ENCODE results near the gene NDFIP1. TPM values are rescaled to one million over a fixed set of nuclear protein-coding genes. Genes with fewer than 3 reads are reported as not detected.
"Not testable (repeated sequence)": the region's sequence is repeated elsewhere in the genome, so short reads cannot be mapped to it uniquely, and the experiment has no call there.

The NDFIP1 gene
- total RNA-seq, 1 donor from 2014 or later = 52.1 TPM

DNA sequence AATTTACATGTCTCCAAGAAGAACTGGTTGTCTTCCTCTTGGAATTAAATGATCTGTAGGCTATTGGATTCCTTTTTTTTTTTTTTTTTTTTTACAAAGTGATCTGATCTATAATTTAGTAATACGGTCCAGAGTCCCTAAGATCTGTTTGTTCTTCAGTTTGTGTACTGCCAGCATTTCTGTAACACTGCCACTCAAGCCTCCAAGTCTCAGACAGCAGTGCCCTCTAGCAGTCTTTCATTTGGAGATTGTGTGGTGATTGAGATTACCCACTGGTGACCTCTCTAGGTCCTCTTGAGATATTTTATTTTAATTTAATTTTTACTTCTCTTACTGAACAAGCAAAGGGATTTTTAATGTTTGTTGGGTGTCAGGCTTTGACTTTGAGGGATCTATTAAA is 40.8 kb downstream of the NDFIP1 start:
- DNase-seq (ENCODE audit: low read depth) = no peak
- TF ChIP-seq, protein P1, sequence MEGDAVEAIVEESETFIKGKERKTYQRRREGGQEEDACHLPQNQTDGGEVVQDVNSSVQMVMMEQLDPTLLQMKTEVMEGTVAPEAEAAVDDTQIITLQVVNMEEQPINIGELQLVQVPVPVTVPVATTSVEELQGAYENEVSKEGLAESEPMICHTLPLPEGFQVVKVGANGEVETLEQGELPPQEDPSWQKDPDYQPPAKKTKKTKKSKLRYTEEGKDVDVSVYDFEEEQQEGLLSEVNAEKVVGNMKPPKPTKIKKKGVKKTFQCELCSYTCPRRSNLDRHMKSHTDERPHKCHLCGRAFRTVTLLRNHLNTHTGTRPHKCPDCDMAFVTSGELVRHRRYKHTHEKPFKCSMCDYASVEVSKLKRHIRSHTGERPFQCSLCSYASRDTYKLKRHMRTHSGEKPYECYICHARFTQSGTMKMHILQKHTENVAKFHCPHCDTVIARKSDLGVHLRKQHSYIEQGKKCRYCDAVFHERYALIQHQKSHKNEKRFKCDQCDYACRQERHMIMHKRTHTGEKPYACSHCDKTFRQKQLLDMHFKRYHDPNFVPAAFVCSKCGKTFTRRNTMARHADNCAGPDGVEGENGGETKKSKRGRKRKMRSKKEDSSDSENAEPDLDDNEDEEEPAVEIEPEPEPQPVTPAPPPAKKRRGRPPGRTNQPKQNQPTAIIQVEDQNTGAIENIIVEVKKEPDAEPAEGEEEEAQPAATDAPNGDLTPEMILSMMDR (IDR thresholded peaks at IDR 0.05; ENCODE audit: insufficient read depth, low read length, poor library complexity, severe bottlenecking) = no peak
- H3K4me3 ChIP-seq (ENCODE audit: low read depth, low read length) = no peak overlapping the region
- no peaks in the 10 kb centered on the region for H3K36me3 ChIP-seq (ENCODE audit: control insufficient read depth, insufficient read depth, low read length)
- no peaks in the 10 kb centered on the region for H3K27me3 ChIP-seq (ENCODE audit: control insufficient read depth, insufficient read depth, low read length)

GRCh38 chr5:142150431-142150830 is 41.9 kb downstream of the NDFIP1 start:
- Histone ChIP-seq H3K27me3 (ENCODE audit: control insufficient read depth, insufficient read depth, low read length) (no peaks in the 10 kb centered on the region), H3K36me3 (ENCODE audit: control insufficient read depth, insufficient read depth, low read length) (no peaks in the 10 kb centered on the region), H3K4me3 (ENCODE audit: low read depth, low read length) (no peak overlapping the region)
- DNase-seq (ENCODE audit: low read depth) = no peak
- TF ChIP-seq, protein P1 (IDR thresholded peaks at IDR 0.05; ENCODE audit: insufficient read depth, low read length, poor library complexity, severe bottlenecking) = no peak

GRCh38 chr5:142151436-142152383 is 43.1 kb downstream of the NDFIP1 start:
- H3K27me3 ChIP-seq (ENCODE audit: control insufficient read depth, insufficient read depth, low read length) = no peaks in the 10 kb centered on the region
- TF ChIP-seq, protein P1 (IDR thresholded peaks at IDR 0.05; ENCODE audit: insufficient read depth, low read length, poor library complexity, severe bottlenecking) = peak; percentile 81
- no peaks in the 10 kb centered on the region for H3K36me3 ChIP-seq (ENCODE audit: control insufficient read depth, insufficient read depth, low read length)
- peak; percentile 23 for DNase-seq (ENCODE audit: low read depth)
- H3K4me3 ChIP-seq (ENCODE audit: low read depth, low read length) = no peak overlapping the region

GRCh38 chr5:142152384-142152732 is 43.8 kb downstream of the NDFIP1 start:
- no peaks in the 10 kb centered on the region for H3K27me3 ChIP-seq (ENCODE audit: control insufficient read depth, insufficient read depth, low read length)
- TF ChIP-seq, protein P1 (IDR thresholded peaks at IDR 0.05; ENCODE audit: insufficient read depth, low read length, poor library complexity, severe bottlenecking) = no peak

DNA sequence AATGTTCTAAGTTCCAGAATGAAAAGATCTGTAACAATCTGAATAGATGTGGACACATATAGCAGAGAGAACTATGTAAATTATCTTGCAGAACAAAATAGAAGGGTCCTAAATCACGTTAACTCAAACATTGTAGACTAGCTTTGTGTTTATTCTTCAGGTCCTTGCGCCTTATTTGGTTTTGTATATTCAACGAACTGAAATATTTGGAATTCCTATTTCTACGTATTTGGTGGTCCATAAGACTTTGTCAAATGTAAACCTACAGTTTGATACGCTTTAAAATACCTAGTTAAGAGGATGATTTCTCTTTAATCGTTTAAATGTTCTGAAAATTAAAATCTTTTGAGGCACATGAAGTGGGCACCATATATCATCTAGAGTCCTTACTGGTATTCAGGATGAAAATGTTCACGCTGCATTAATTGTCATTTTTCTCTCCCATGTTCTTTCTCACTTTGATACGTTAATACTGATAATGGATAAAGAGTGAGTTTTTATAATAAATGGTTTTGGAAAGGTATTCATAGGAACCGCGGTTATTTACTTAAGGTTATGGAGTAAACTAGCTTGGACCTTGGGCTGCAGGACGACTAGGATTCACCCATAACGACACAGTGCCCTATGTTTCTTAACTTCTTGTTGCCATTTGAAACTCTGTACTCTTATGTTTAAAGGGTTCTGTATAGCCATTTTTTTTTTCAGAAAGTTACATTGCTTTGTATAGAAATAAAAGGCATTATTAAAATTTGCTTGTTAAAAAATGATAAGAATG is 45.3 kb downstream of the NDFIP1 start:
- no peaks in the 10 kb centered on the region for H3K36me3 ChIP-seq (ENCODE audit: control insufficient read depth, insufficient read depth, low read length)
- H3K27me3 ChIP-seq (ENCODE audit: control insufficient read depth, insufficient read depth, low read length) = no peaks in the 10 kb centered on the region
- H3K4me3 ChIP-seq (ENCODE audit: low read depth, low read length) = no peak overlapping the region
- TF ChIP-seq, protein P1 (IDR thresholded peaks at IDR 0.05; ENCODE audit: insufficient read depth, low read length, poor library complexity, severe bottlenecking) = no peak
- no peak for DNase-seq (ENCODE audit: low read depth)

More at GRCh38 chr5:142152384-142152732, 43.8 kb downstream of the NDFIP1 start:
- Histone ChIP-seq H3K4me3 (ENCODE audit: low read depth, low read length) (no peak overlapping the region), H3K36me3 (ENCODE audit: control insufficient read depth, insufficient read depth, low read length) (no peaks in the 10 kb centered on the region)
- no peak for DNase-seq (ENCODE audit: low read depth)

DNA sequence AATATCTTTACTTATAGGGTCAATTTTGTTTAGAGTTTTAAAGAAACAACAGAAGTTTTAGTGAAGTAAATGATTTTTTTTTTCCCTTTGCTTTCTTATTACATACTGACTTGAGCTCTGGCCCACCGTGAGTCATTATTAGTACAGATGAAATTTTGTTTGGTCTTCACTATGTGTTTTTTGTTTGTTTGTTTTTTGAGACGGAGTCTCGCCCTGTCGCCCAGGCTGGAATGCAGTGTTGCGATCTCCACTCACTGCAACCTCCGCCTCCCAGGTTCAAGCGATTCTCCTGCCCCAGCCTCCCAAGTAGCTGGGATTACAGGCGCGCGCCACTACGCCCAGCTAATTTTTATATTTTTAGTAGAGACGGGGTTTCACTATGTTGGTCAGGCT is 45.9 kb downstream of the NDFIP1 start:
- DNase-seq (ENCODE audit: low read depth); H3K27me3 ChIP-seq (ENCODE audit: control insufficient read depth, insufficient read depth, low read length); H3K4me3 ChIP-seq (ENCODE audit: low read depth, low read length); H3K36me3 ChIP-seq (ENCODE audit: control insufficient read depth, insufficient read depth, low read length): not testable (repeated sequence)

Measured in kidney epithelial cell (primary cell).